SK-N-MC (cell line): ENCODE results near the gene CPLX1.
"Not testable (repeated sequence)": the region's sequence is repeated elsewhere in the genome, so short reads cannot be mapped to it uniquely, and the experiment has no call there.

ENCODE experiments used
- DNase-seq: peaks from one replicate; pipeline ENCODE4 v3.0.0-alpha.2; 2011; ENCODE audit warnings: low read depth, low spot score
- H3K27ac ChIP-seq: fragments of 200-600 bp; sonication (generic); 2 replicates; pipeline ENCODE4 v1.5.1; 2016; ENCODE audit warnings: mixed run types
- H3K36me3 ChIP-seq: fragments of 200-600 bp; sonication (generic); 2 replicates; pipeline ENCODE4 v1.6.1; 2017; ENCODE audit warnings: antibody characterized with exemption, low read length, mixed read lengths; ENCODE audit not compliant: insufficient read depth
- H3K4me3 ChIP-seq: fragments of 200-600 bp; sonication (generic); 2 replicates; pipeline ENCODE4 v1.5.1; 2016
- H3K9ac ChIP-seq: fragments of 200-600 bp; sonication (generic); 2 replicates; pipeline ENCODE4 v1.8.0; 2017; ENCODE audit warnings: mixed run types, mixed read lengths; ENCODE audit not compliant: insufficient read length
- H3K9me3 ChIP-seq: fragments of 200-600 bp; sonication (generic); 2 replicates; pipeline ENCODE4 v1.6.1; 2017; ENCODE audit warnings: low read depth, mild to moderate bottlenecking, antibody characterized with exemption, low read length, moderate library complexity, mixed read lengths
- EZH2 ChIP-seq: fragments of 200-600 bp; sonication (generic); IDR thresholded peaks from one replicate; pipeline ENCODE4 v1.6.1; 2017; ENCODE audit warnings: antibody characterized with exemption
- FOXP2 ChIP-seq: optimal IDR thresholded peaks from 2 replicates; pipeline ENCODE3; 2011; ENCODE audit warnings: mild to moderate bottlenecking, moderate library complexity; ENCODE audit not compliant: insufficient read depth; ENCODE audit errors: extremely low read length, control extremely low read depth
- POLR2AphosphoS5 ChIP-seq: IDR thresholded peaks from 2 replicates; pipeline ENCODE4 v1.6.1; 2012; ENCODE audit warnings: mild to moderate bottlenecking, low read depth, low read length, borderline replicate concordance

The CPLX1 gene

DNA sequence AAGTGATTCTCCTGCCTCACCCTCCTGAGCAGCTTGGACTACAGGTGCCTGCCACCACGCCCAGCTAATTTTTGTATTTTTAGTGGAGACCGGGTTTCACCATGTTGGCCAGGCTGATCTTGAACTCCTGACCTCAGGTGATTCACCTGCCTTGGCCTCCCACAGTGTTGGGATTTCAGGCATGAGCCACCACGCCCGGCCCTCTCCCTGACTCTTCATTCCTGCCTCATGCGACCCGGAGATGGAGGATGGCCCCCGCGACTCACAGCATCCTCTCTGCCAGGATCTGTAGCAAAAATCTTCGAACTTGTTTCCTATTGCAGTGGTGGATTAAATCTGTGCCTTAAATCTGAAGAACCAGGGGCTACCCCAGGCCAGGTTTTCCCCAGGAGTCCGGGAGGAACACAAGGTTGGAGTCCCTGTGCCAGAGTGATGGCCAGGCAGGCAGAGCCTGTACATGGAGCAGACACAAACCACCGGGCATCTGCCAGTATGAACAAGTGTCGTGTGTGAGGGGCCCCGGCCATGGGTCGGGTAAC, 11.5 kb downstream of the CPLX1 start:
- no peak overlapping the region for H3K27ac ChIP-seq
- H3K36me3 ChIP-seq = no peaks in the 10 kb centered on the region
- no peak for TF ChIP-seq EZH2
- TF ChIP-seq FOXP2 = no peak
- no peak for TF ChIP-seq POLR2AphosphoS5
- H3K4me3 ChIP-seq = no peak overlapping the region
- no peaks in the 10 kb centered on the region for H3K9me3 ChIP-seq
- no peak overlapping the region for H3K9ac ChIP-seq
- DNase-seq = no peak

DNA sequence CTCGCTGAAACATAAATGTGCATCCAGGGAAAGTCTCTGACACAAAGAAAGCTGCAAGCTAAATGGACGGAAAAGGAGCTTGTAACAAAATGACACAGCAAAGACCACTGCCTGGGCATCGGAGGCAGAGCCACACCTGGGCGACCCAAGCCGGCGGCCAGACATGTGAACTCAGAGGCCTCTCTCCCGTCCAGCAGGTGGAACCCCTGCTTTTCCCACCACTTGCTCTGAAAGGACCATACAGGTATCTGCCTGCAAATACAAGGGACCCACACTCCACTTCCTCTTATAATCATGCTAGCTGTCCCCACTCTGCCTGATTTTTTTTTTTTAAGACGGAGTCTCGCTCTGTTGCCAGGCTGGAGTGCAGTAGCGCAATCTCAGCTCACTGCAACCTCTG, 12.0 kb downstream of the CPLX1 start:
- no peak for DNase-seq
- TF ChIP-seq EZH2 (no peak), POLR2AphosphoS5 (no peak), FOXP2 (no peak)
- H3K9ac ChIP-seq = no peak overlapping the region

DNA sequence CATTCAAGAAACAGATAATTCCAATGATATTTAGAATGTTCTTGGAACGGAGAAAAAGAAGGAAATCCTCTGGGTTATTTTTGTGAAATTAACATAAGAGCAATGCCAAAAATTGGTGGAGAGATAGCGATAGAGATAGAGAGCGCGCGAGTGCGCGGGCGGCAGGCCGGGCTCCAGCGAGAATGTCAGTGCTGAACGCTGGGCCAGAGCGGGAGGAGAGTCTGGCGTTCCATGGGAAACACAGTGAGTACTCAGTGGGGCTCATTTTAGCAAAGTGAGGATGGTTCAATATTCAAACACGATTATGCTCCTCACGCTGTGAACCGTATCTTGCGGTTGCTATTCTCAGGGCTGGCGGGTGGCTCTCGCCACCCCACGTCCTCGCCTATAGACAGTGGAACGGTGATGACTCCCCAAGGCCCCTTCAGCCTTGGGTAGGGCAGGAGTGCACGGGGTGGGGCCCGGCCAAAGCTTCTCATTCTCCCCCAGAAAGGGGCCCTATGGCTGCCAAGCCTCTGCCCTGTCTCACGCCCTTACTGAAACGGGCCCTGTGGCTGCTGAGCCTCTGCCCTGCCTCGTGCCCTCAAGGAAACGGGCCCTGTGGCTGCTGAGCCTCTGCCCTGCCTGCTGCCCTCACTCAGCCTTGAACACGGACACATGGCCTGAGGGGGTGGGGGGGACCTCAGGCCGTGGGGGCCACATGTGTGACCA, 16.9 kb downstream of the CPLX1 start:
- DNase-seq = no peak
- no peaks in the 10 kb centered on the region for H3K9me3 ChIP-seq
- no peak overlapping the region for H3K27ac ChIP-seq
- TF ChIP-seq FOXP2 = no peak
- TF ChIP-seq EZH2 = no peak
- no peak for TF ChIP-seq POLR2AphosphoS5
- no peaks in the 10 kb centered on the region for H3K36me3 ChIP-seq
- no peak overlapping the region for H3K4me3 ChIP-seq
- H3K9ac ChIP-seq = no peak overlapping the region

More for the DNA sequence above, 12.0 kb downstream of the CPLX1 start:
- no peak overlapping the region for H3K4me3 ChIP-seq
- H3K9me3 ChIP-seq = no peaks in the 10 kb centered on the region
- H3K27ac ChIP-seq = no peak overlapping the region
- no peaks in the 10 kb centered on the region for H3K36me3 ChIP-seq

DNA sequence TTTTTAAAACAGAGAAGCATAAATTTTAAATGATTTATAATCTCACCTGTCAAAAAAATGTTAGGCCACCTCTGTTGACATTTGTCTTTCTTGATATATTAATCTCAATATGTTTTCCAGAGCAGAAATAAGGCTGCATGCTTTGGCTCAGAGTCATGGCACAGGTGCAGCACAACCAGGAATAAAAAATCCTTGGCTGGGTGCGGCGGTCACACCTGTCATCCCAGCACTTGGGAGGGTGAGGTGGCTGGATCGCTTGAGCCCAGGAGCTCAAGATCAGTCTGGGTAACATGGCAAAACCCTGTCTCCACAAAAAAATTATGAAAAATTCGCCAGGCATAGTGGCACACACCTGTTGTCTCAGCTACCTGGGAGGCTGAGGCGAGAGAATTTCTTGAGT, 18.1 kb downstream of the CPLX1 start:
- no peaks in the 10 kb centered on the region for H3K9me3 ChIP-seq
- H3K9ac ChIP-seq = no peak overlapping the region
- no peak for TF ChIP-seq EZH2
- TF ChIP-seq POLR2AphosphoS5 = no peak
- TF ChIP-seq FOXP2 = no peak
- no peak overlapping the region for H3K27ac ChIP-seq
- no peak for DNase-seq
- no peaks in the 10 kb centered on the region for H3K36me3 ChIP-seq
- H3K4me3 ChIP-seq = no peak overlapping the region

DNA sequence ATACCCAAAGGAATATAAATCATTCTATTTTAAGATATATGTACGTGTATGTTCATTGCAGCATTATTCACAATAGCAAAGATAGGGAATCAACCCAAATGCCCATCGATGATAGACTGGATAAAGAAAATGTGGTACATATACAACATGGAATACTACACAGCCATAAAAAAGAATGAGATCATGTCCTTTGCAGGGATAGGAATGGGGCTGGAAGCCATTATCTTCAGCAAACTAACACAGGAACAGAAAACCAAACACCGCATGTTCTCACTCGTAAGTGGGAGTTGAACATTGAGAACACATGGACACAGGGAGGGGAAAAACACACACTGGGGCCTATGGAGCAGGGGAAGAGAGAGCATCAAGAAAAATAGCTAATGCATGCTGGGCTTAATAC, 18.9 kb downstream of the CPLX1 start:
- H3K27ac ChIP-seq, DNase-seq, H3K9me3 ChIP-seq, H3K9ac ChIP-seq, H3K4me3 ChIP-seq, H3K36me3 ChIP-seq: not testable (repeated sequence)

DNA sequence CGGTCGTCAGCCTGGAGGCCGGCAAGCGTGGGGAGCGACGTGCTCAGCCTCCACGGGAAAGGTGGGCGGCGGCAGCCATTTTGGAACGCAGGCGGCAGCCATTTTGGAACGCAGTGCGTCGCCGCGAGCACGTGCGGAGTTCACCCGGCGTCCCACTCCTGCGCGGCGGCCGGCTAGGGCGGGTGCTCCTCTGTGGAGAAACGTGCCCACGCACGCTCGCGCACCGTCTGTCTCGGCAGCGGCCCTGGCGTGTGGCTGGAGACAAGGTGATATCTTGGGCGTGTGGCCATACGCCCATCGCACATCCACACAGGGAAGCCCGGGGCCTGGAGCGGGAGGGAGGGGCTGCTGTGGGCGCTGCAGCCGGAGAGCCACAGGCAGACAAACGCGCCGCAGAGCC, 21.1 kb downstream of the CPLX1 start:
- DNase-seq = no peak
- Histone ChIP-seq H3K4me3 (no peak overlapping the region), H3K9ac (no peak overlapping the region), H3K27ac (no peak overlapping the region), H3K9me3 (no peaks in the 10 kb centered on the region), H3K36me3 (no peaks in the 10 kb centered on the region)
- TF ChIP-seq EZH2 = no peak
- no peak for TF ChIP-seq FOXP2
- TF ChIP-seq POLR2AphosphoS5 = no peak

DNA sequence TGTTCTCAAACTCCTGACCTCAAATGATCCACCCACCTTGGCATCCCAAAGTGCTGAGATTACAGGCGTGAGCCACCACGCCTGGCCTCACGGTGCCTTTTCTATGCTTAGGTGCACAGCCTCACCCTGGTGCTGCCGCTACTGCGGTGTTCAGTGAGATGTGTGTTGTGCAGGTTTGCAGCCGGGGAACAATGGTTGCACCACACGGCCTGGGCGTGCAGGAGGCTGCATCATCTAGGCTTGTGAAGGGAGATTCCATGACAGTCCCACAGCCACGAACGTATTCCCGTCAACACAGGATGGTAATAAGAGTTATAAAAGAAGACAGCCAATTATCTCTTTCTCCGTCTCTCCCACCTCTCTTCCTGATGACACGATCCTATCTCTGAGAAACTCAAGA, 22.0 kb downstream of the CPLX1 start:
- Histone ChIP-seq H3K9me3 (no peaks in the 10 kb centered on the region), H3K4me3 (no peak overlapping the region), H3K9ac (no peak overlapping the region), H3K27ac (no peak overlapping the region), H3K36me3 (no peaks in the 10 kb centered on the region)
- no peak for DNase-seq
- no peak for TF ChIP-seq POLR2AphosphoS5
- no peak for TF ChIP-seq FOXP2
- TF ChIP-seq EZH2 = no peak

DNA sequence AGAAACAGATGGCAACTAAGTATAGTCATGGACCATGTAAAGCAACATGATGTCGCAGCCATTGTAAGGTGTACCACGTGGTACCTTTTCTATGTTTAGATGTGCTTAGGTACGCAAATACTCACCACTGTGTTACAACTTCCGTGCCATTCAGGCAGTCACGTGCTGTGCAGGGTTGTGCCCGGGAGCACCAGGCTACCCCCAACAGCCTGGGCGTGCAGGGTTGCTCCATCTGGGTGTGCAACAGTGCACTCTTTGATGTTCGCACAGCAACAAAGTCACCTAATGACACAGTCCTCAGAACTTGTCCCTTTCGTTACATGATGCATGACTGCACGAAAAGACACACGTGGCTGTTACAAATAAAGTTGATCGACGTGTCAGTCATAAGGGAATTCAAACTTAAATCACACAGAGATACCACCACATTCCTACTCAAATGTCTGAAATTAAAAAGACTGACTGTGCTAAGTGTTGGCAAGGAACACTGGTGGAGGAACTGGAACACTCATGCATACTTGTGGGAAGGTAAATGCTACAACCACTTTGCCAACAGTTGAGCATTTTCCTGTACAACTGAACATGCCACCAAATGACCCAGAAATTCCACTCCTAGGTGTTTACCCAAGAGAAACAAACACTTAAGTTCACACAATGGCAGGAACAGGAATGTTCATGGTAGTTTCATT, 24.3 kb downstream of the CPLX1 start:
- Histone ChIP-seq H3K27ac (no peak overlapping the region), H3K36me3 (no peaks in the 10 kb centered on the region), H3K4me3 (no peak overlapping the region), H3K9me3 (no peaks in the 10 kb centered on the region), H3K9ac (no peak overlapping the region)
- TF ChIP-seq EZH2 (no peak), FOXP2 (no peak), POLR2AphosphoS5 (no peak)
- no peak for DNase-seq
